IMR-90 (cell line): ENCODE data around the gene GLP2R. TPM values are rescaled to one million over a fixed set of nuclear protein-coding genes. Genes with fewer than 3 reads are reported as not detected.
A peak's percentile ranks its signal among the peaks of the same experiment; 100 is the strongest.

Experiments used
- ATAC-seq: fragments of 200-7000 bp; cut with Tn5 transposase; 2 replicates; pipeline ENCODE4 v1.9.1; 2020; ENCODE audit warnings: low read depth, mild to moderate bottlenecking, moderate library complexity
- BruUV-seq: library from RNA; stranded (reverse); fragments of 400-500 nt; replicated peaks from 2 replicates; lab custom pipeline; 2021; lab: Mats Ljungman, UMichigan
- CTCF ChIA-PET: fragments of 300-600 bp; formaldehyde crosslinking; extraction: SDS; loops from one replicate; lab custom pipeline; 2021; ENCODE audit warnings: antibody characterized with exemption; lab: Yijun Ruan, JAX
- POLR2A ChIA-PET: fragments of 300-600 bp; sonication (Branson Sonifier 250); formaldehyde crosslinking; loops from one replicate; lab custom pipeline; 2022; ENCODE audit warnings: antibody characterized with exemption; ENCODE audit not compliant: unreplicated experiment; lab: Charles Lee
- DNase-seq: peaks from one replicate; pipeline ENCODE4 v3.0.0; 2013
- H2AFZ ChIP-seq: replicated peaks from 2 replicates; pipeline ENCODE3; 2013; ENCODE audit warnings: low read length, mild to moderate bottlenecking; ENCODE audit not compliant: poor library complexity
- H2AK5ac ChIP-seq: 2 replicates; pipeline ENCODE4 v1.6.1; 2013; ENCODE audit warnings: low read depth, low read length, inconsistent platforms
- H2AK9ac ChIP-seq: replicated peaks from 2 replicates; pipeline ENCODE3; 2013; ENCODE audit warnings: mild to moderate bottlenecking, low read depth, low read length, moderate library complexity; ENCODE audit not compliant: poor library complexity
- H2BK120ac ChIP-seq: 2 replicates; pipeline ENCODE4 v1.6.1; 2013; ENCODE audit warnings: low read depth, low read length, inconsistent platforms
- H2BK15ac ChIP-seq: 3 replicates; pipeline ENCODE4 v1.6.1; 2013; ENCODE audit warnings: low read depth, low read length, inconsistent platforms
- H2BK20ac ChIP-seq: 2 replicates; pipeline ENCODE4 v1.6.1; 2013; ENCODE audit warnings: low read depth, mild to moderate bottlenecking, inconsistent platforms, low read length, moderate library complexity
- H2BK5ac ChIP-seq: 2 replicates; pipeline ENCODE4 v1.6.1; 2013; ENCODE audit warnings: mild to moderate bottlenecking, low read depth, low read length, inconsistent platforms; ENCODE audit not compliant: poor library complexity, severe bottlenecking
- H3K14ac ChIP-seq: replicated peaks from 2 replicates; pipeline ENCODE4 v1.6.1; 2013; ENCODE audit warnings: low read depth, low read length, inconsistent platforms
- H3K18ac ChIP-seq: 2 replicates; pipeline ENCODE4 v1.6.1; 2013; ENCODE audit warnings: low read depth, low read length, control low read depth
- H3K23ac ChIP-seq: 2 replicates; pipeline ENCODE4 v1.6.1; 2013; ENCODE audit warnings: low read depth, low read length, inconsistent platforms
- H3K27ac ChIP-seq: 2 replicates; pipeline ENCODE4 v1.5.1; 2013; ENCODE audit warnings: mild to moderate bottlenecking, control low read depth, low read length; ENCODE audit not compliant: insufficient read depth
- H3K27me3 ChIP-seq: 2 replicates; pipeline ENCODE4 v1.6.1; 2013; ENCODE audit warnings: low read length; ENCODE audit not compliant: control insufficient read depth, insufficient read depth
- H3K36me3 ChIP-seq: 2 replicates; pipeline ENCODE4 v1.6.1; 2013; ENCODE audit warnings: low read length, mixed read lengths; ENCODE audit not compliant: control insufficient read depth, insufficient read depth
- H3K4ac ChIP-seq: 2 replicates; pipeline ENCODE4 v1.6.1; 2013; ENCODE audit warnings: low read depth, low read length, inconsistent platforms
- H3K4me1 ChIP-seq: 2 replicates; pipeline ENCODE4 v1.6.1; 2013; ENCODE audit warnings: low read length, mixed read lengths; ENCODE audit not compliant: control insufficient read depth, insufficient read depth
- H3K4me2 ChIP-seq: 2 replicates; pipeline ENCODE4 v1.6.1; 2013; ENCODE audit warnings: low read depth, mild to moderate bottlenecking, control low read depth, low read length, moderate library complexity
- H3K4me3 ChIP-seq: 2 replicates; pipeline ENCODE4 v1.5.1; 2013; ENCODE audit warnings: low read depth, mild to moderate bottlenecking, control low read depth, low read length, moderate library complexity; ENCODE audit not compliant: insufficient read depth
- H3K56ac ChIP-seq: 2 replicates; pipeline ENCODE4 v1.6.1; 2013; ENCODE audit warnings: low read length, inconsistent platforms; ENCODE audit not compliant: insufficient read depth; ENCODE audit errors: extremely low read depth
- H3K79me1 ChIP-seq, 2 experiments: 2 replicates each; pipeline ENCODE4 v1.6.1; 2013; ENCODE audit warnings: low read length in 2 of 2, inconsistent platforms in 1 of 2, low read depth in 1 of 2
- H3K9ac ChIP-seq: 2 replicates; pipeline ENCODE4 v1.6.1; 2013; ENCODE audit warnings: low read depth, low read length, control low read depth
- H3K9me1 ChIP-seq: 2 replicates; pipeline ENCODE4 v1.6.1; 2013; ENCODE audit warnings: low read length, inconsistent platforms; ENCODE audit not compliant: insufficient read depth
- H3K9me3 ChIP-seq: 2 replicates; pipeline ENCODE4 v1.6.1; 2013; ENCODE audit warnings: low read length; ENCODE audit not compliant: control insufficient read depth, insufficient read depth
- H4K20me1 ChIP-seq: 2 replicates; pipeline ENCODE4 v1.6.1; 2013; ENCODE audit warnings: low read length, inconsistent platforms; ENCODE audit not compliant: insufficient read depth
- H4K5ac ChIP-seq: 2 replicates; pipeline ENCODE4 v1.6.1; 2013; ENCODE audit warnings: mild to moderate bottlenecking, low read depth, low read length, control low read depth
- H4K8ac ChIP-seq, 2 experiments: 2 replicates each; pipeline ENCODE4 v1.6.1; 2013; ENCODE audit warnings: low read depth in 2 of 2, low read length in 2 of 2, control low read depth in 1 of 2, inconsistent platforms in 1 of 2
- H4K91ac ChIP-seq: 2 replicates; pipeline ENCODE4 v1.6.1; 2013; ENCODE audit warnings: low read depth, low read length, inconsistent platforms; ENCODE audit not compliant: insufficient read depth
- BHLHE40 ChIP-seq: fragments of 150-350 bp; IDR thresholded peaks from 2 replicates; pipeline ENCODE4 v1.6.1; 2016; ENCODE audit warnings: mild to moderate bottlenecking, low read depth, low read length
- CEBPB ChIP-seq: IDR thresholded peaks from 2 replicates; pipeline ENCODE4 v1.6.1; 2012; ENCODE audit warnings: low read depth, low read length, improper control_type of control experiment
- CHD1 ChIP-seq: IDR thresholded peaks from 2 replicates; pipeline ENCODE4 v1.6.1; 2012; ENCODE audit warnings: low read depth, low read length, improper control_type of control experiment
- CTCF ChIP-seq: conservative IDR thresholded peaks from 2 replicates; pipeline ENCODE4 v1.5.1; 2012; ENCODE audit warnings: mild to moderate bottlenecking, low read depth, low read length, improper control_type of control experiment
- ELK1 ChIP-seq: fragments of 150-350 bp; IDR thresholded peaks from 2 replicates; pipeline ENCODE4 v1.6.1; 2016; ENCODE audit warnings: low read depth, mild to moderate bottlenecking, low read length, moderate library complexity, borderline replicate concordance
- FOS ChIP-seq: fragments of 150-350 bp; IDR thresholded peaks from 2 replicates; pipeline ENCODE4 v1.6.1; 2016; ENCODE audit warnings: low read depth, low read length
- MAFK ChIP-seq: IDR thresholded peaks from 2 replicates; pipeline ENCODE4 v1.6.1; 2012; ENCODE audit warnings: low read depth, low read length, improper control_type of control experiment
- MAZ ChIP-seq: IDR thresholded peaks from 2 replicates; pipeline ENCODE4 v1.6.1; 2012; ENCODE audit warnings: low read depth, mild to moderate bottlenecking, low read length, improper control_type of control experiment, moderate library complexity, borderline replicate concordance
- MXI1 ChIP-seq: IDR thresholded peaks from 2 replicates; pipeline ENCODE4 v1.6.1; 2012; ENCODE audit warnings: low read depth, mild to moderate bottlenecking, low read length, moderate library complexity, borderline replicate concordance
- NFE2L2 ChIP-seq: fragments of 150-350 bp; IDR thresholded peaks from 2 replicates; pipeline ENCODE4 v1.6.1; 2016; ENCODE audit warnings: low read depth, mild to moderate bottlenecking, low read length
- POLR2A ChIP-seq: IDR thresholded peaks from 2 replicates; pipeline ENCODE4 v1.6.1; 2012; ENCODE audit warnings: mild to moderate bottlenecking, low read depth, low read length
- RAD21 ChIP-seq: IDR thresholded peaks from 2 replicates; pipeline ENCODE4 v1.6.1; 2012; ENCODE audit warnings: low read length, improper control_type of control experiment
- RCOR1 ChIP-seq: IDR thresholded peaks from 2 replicates; pipeline ENCODE4 v1.6.1; 2012; ENCODE audit warnings: mild to moderate bottlenecking, low read length, improper control_type of control experiment; ENCODE audit not compliant: insufficient replicate concordance
- RFX5 ChIP-seq: IDR thresholded peaks from 2 replicates; pipeline ENCODE4 v1.8.0; 2012; ENCODE audit warnings: low read depth, mild to moderate bottlenecking, low read length, moderate library complexity
- SMC3 ChIP-seq: fragments of 150-350 bp; IDR thresholded peaks from 2 replicates; pipeline ENCODE4 v1.6.1; 2016; ENCODE audit warnings: low read depth, mild to moderate bottlenecking, antibody characterized with exemption, low read length, moderate library complexity
- USF2 ChIP-seq: fragments of 150-350 bp; IDR thresholded peaks from 2 replicates; pipeline ENCODE4 v1.6.1; 2017; ENCODE audit warnings: mild to moderate bottlenecking, antibody characterized with exemption, low read length, low read depth
- WGBS, 2 experiments: methylation state at CpG; one replicate each; pipeline versions ENCODE4 v1.1.5 to v1.1.7; 2013; ENCODE audit warnings: missing lambda C conversion rate in 2 of 2; ENCODE audit not compliant: insufficient read length in 1 of 2; ENCODE audit errors: extremely low coverage in 2 of 2; 5-methylcytosine and 5-hydroxymethylcytosine counted together
- dilution Hi-C: fragments of 300-500 bp; cut with HindIII; formaldehyde crosslinking; loops from one replicate; pipeline ENCODE4 v1.14.3; 2018; ENCODE audit warnings: low sequenced_read_pairs; ENCODE audit not compliant: unreplicated experiment
- in situ Hi-C: fragments of 300-500 bp; cut with MboI; formaldehyde crosslinking; loops from 3 replicates; pipeline ENCODE4 v1.14.3; 2019; ENCODE audit warnings: low sequenced_read_pairs, inconsistent platforms, mixed read lengths
- intact Hi-C: fragments of 100-400 bp; cut with micrococcal nuclease; formaldehyde crosslinking; loops from 2 replicates; pipeline ENCODE4 v1.10.0; 2022
- polyA plus RNA-seq, 3 experiments: library from polyadenylated mRNA; depleted of rRNA; stranded (reverse); fragments of >200 nt; gene quantifications; 2 replicates each; pipeline ENCODE4 v1.2.3, GENCODE V29; 2012; ENCODE audit warnings: low replicate concordance in 1 of 3
- total RNA-seq: library from RNA; depleted of rRNA; stranded (reverse); fragments of >200 nt; gene quantifications from 2 replicates; pipeline ENCODE4 v1.2.3, GENCODE V29; 2012

Gene GLP2R
- total and polyA plus RNA-seq, 2 of the 4 experiments (the other 2 are of a cell fraction), result 0.07 TPM; not detected in 1

GRCh38 chr17:9908649-9909042 lies 82.9 kb downstream of the GLP2R start:
- Histone ChIP-seq H3K9me1 (no peaks in the 10 kb centered on the region; the same call in 1 of the 2 replicates), H3K36me3 (no peaks in the 10 kb centered on the region), H2AK9ac (no peak overlapping the region), H4K20me1 (no peaks in the 10 kb centered on the region), H4K5ac (peak overlapping the region; percentile 87), H4K8ac (peak overlapping the region in 1 of 2 experiments; percentile 19; a peak in 2 of 4 replicates), H2AFZ (no peak overlapping the region), H3K9me3 (no peaks in the 10 kb centered on the region), H3K27me3 (no peaks in the 10 kb centered on the region), H3K56ac (no peak overlapping the region), H3K4me3 (no peak overlapping the region), H2BK15ac (no peak overlapping the region), H2BK20ac (peak overlapping the region; percentile 49; the same call in 1 of the 2 replicates), H3K4ac (peak overlapping the region; percentile 80), H2BK120ac (peak overlapping the region; percentile 84), H3K4me2 (peak overlapping the region; percentile 46; the same call in 1 of the 2 replicates), H3K27ac (peak overlapping the region; percentile 79; the same call in 1 of the 2 replicates), H4K91ac (peak overlapping the region; percentile 52; the same call in 1 of the 2 replicates), H3K23ac (no peak overlapping the region), H3K9ac (no peak overlapping the region; the same call in 1 of the 2 replicates), H3K14ac (0 out of 2 replicates have a peak overlapping the region, but pooled peaks have one; percentile 31), H2BK5ac (peak overlapping the region; percentile 28), H3K18ac (peak overlapping the region; percentile 90), H3K79me1 (no peaks in the 10 kb centered on the region), H3K4me1 (peaks cover 23% of the 10 kb centered on the region), H2AK5ac (peak overlapping the region; percentile 72; the same call in 1 of the 2 replicates)
- dilution Hi-C loops (no loop called here), intact Hi-C loops (no loop called here), in situ Hi-C loops (no loop called here)
- ATAC-seq, result no peak
- TF ChIP-seq RCOR1 (no peak), FOS (no peak), SMC3 (no peak), USF2 (no peak), MXI1 (no peak), ELK1 (no peak), RFX5 (no peak), CEBPB (no peak), CTCF (no peak), RAD21 (no peak), CHD1 (no peak), MAFK (no peak), POLR2A (no peak), BHLHE40 (no peak), NFE2L2 (no peak), MAZ (no peak)
- ChIA-PET POLR2A (interaction anchor here (0.6 kb wide), 1 partner anchor 312 kb away, joined by 5 read pairs; no protein-coding TSS in a partner anchor), CTCF (interaction anchor here (0.6 to 1.3 kb wide), 3 partner anchors 20 to 180 kb away, joined by 4 to 5 read pairs (median 4); no protein-coding TSS in a partner anchor)
- no TSS peak for BruUV-seq
- no CpG with 5 or more reads among the region's 7 CpGs for WGBS, 2 experiments
- DNase-seq, result no peak
